Astrocyte of the spinal cord (primary cell): ENCODE results near the gene CSF2.
"Not testable (repeated sequence)": the region's sequence is repeated elsewhere in the genome, so short reads cannot be mapped to it uniquely, and the experiment has no call there.

Experiments
- DNase-seq: peaks from one replicate; pipeline ENCODE4 v3.0.0; 2011; ENCODE audit warnings: low read depth, low spot score
- H3K4me3 ChIP-seq: 2 replicates; pipeline ENCODE4 v1.5.1; 2011; ENCODE audit warnings: low read depth, mild to moderate bottlenecking, low read length, moderate library complexity
- in situ Hi-C: cut with HindIII; loops from 2 replicates; pipeline ENCODE4 v1.10.0; 2017; ENCODE audit warnings: low sequenced_read_pairs
- TF ChIP-seq, protein P1 (sequence below): IDR thresholded peaks from 2 replicates; pipeline ENCODE4 v1.5.1; 2012; ENCODE audit warnings: low read depth, mild to moderate bottlenecking, low read length, inconsistent platforms

Gene CSF2

DNA sequence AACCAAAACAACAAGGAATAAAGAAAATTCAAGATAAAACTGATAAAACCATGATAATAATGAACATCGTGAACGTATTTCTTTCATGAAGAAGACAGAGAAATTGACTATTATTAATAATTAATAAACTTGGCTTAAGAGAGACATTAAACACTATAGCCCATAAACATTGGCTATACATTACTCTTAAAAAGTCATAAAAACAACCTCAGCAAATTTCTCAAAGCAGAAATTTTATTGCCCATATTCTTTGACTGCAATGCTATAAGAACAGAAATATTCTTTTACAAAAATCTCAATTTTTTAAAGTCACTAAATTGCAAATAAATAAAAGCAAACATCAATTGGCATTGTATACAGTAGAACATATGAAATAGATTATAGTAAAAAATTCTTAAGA, 42.5 kb downstream of the CSF2 start:
- no peak for DNase-seq
- no peak overlapping the region for H3K4me3 ChIP-seq
- TF ChIP-seq, protein P1, sequence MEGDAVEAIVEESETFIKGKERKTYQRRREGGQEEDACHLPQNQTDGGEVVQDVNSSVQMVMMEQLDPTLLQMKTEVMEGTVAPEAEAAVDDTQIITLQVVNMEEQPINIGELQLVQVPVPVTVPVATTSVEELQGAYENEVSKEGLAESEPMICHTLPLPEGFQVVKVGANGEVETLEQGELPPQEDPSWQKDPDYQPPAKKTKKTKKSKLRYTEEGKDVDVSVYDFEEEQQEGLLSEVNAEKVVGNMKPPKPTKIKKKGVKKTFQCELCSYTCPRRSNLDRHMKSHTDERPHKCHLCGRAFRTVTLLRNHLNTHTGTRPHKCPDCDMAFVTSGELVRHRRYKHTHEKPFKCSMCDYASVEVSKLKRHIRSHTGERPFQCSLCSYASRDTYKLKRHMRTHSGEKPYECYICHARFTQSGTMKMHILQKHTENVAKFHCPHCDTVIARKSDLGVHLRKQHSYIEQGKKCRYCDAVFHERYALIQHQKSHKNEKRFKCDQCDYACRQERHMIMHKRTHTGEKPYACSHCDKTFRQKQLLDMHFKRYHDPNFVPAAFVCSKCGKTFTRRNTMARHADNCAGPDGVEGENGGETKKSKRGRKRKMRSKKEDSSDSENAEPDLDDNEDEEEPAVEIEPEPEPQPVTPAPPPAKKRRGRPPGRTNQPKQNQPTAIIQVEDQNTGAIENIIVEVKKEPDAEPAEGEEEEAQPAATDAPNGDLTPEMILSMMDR, result no peak
- in situ Hi-C loops, result no loop called here

DNA sequence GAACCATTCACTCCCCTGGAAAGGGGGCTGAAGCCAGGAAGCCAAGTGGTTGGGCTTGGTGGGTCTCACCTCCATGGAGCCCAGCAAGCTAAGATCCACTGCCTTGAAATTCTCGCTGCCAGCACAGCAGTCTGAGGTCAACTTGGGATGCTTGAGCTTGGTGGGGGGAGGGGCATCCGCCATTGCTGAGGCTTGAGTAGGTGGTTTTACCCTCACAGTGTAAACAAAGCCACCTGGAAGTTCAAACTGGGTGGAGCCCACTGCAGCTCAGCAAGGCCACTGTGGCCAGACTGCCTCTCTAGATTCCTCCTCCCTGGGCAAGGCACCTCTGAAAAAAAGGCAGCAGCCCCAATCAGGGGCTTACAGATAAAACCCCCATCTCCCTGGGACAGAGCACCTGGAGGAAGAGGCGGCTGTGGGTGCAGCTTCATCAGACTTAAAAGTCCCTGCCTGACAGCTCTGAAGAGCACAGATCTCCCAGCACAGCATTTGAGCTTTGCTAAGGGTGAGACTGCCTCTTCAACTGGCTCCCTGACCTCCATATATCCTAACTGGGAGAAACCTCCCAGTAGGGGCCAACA, 43.4 kb downstream of the CSF2 start:
- DNase-seq, in situ Hi-C loops, H3K4me3 ChIP-seq: not testable (repeated sequence)

DNA sequence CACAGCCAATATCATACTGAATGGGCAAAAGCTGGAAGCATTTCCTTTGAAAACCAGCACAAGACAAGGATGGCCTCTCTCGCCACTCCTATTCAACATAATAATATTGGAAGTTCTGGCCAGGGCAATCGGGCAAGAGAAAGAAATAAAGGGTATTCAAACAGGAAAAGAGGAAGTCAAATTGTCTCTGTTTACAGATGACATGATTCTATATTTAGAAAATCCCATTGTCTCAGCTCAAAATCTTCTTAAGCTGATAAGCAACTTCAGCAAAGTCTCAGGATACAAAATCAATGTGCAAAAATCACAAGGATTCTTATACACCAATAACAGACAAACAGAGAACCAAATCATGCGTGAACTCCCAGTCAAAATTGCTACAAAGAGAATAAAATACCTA, 47.1 kb downstream of the CSF2 start:
- in situ Hi-C loops, H3K4me3 ChIP-seq, DNase-seq: not testable (repeated sequence)

DNA sequence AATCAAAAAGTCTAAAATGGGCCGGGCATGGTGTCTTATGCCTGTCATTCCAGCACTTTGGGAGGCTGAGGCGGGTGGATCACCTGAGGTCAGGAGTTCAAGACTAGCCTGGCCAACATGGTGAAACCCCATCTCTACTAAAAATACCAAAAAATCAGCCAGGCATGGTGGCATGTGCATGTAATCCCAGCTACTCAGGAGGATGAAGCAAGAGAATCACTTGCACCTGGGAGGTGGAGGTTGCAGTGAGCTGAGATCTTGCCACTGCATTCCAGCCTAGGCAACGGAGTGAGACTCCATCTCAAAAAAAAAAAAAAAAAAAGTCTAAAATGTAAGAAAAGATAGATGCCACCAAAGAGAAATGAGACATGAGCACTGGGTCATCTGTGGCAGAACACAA, 49.4 kb downstream of the CSF2 start:
- DNase-seq, in situ Hi-C loops: not testable (repeated sequence)

DNA sequence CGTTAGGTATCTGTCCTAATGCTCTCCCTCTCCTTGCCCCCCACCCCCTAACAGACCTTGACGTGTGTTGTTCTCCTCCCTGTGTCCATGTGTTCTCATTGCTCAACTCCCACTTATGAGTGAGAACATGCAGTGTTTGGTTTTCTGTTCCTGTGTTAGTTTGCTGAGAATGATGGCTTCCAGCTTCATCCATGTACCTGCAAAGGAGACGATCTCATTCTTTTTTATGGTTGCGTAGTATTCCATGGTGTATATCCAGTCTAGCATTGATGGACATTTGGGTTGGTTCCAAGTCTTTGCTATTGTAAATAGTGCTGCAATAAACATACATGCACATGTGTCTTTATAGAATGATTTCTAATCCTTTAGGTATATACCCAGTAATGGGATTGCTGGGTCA, 50.0 kb downstream of the CSF2 start:
- DNase-seq, H3K4me3 ChIP-seq, in situ Hi-C loops: not testable (repeated sequence)

More for the DNA sequence above, 49.4 kb downstream of the CSF2 start:
- not testable (repeated sequence) for H3K4me3 ChIP-seq
